Uterus (tissue), 2 donors: ENCODE data around the gene ANAPC4.

Experiments used
- CTCF ChIP-seq, 4 experiments: fragments of 200-600 bp in 2 of 4; fragments of 450-650 bp in 2 of 4; sonication (generic) in 2 of 4; IDR thresholded peaks; one replicate each; pipeline ENCODE4 v1.5.1; 2016 to 2019; ENCODE audit warnings: antibody characterized with exemption in 4 of 4, mild to moderate bottlenecking in 2 of 4, moderate library complexity in 1 of 4
- POLR2A ChIP-seq, 2 donors: fragments of 450-650 bp; IDR thresholded peaks; one replicate each; pipeline ENCODE4 v1.6.1; 2016; ENCODE audit warnings: antibody characterized with exemption in 2 of 2, mild to moderate bottlenecking in 1 of 2, moderate library complexity in 1 of 2

- TF ChIP-seq CTCF (IDR thresholded peaks at IDR 0.05) (no peak), POLR2A (IDR thresholded peaks at IDR 0.05) (no peak)
Observed at GRCh38 chr4:25383647-25384046, 6.6 kb downstream of the ANAPC4 start.
